HFF-Myc (cell line): Measurements from ENCODE around the gene GSK3B.

ENCODE experiments used
- DNase-seq: peaks from one replicate; pipeline ENCODE4 v3.0.0-alpha.2; 2011; ENCODE audit warnings: low read depth; ENCODE audit errors: extremely low read depth
- H3K4me3 ChIP-seq: replicated peaks from 2 replicates; pipeline ENCODE4 v1.5.1; 2011; ENCODE audit warnings: low read depth, mild to moderate bottlenecking, control low read depth, low read length
- CTCF ChIP-seq: IDR thresholded peaks from 2 replicates; pipeline ENCODE4 v1.5.1; 2012; ENCODE audit warnings: mild to moderate bottlenecking, low read depth, low read length, control low read depth; ENCODE audit errors: missing control alignments

Gene GSK3B

GRCh38 chr3:119912220-119912619, 182.0 kb downstream of the GSK3B start:
- TF ChIP-seq CTCF, result no peak
- H3K4me3 ChIP-seq, result no peak overlapping the region
- DNase-seq, result no peak

GRCh38 chr3:119911748-119912147, 182.5 kb downstream of the GSK3B start:
- no peak for TF ChIP-seq CTCF
- DNase-seq, result no peak

GRCh38 chr3:119902061-119902460, 192.2 kb downstream of the GSK3B start:
- TF ChIP-seq CTCF, result no peak
- H3K4me3 ChIP-seq, result no peak overlapping the region
- DNase-seq, result no peak

More at GRCh38 chr3:119911748-119912147, 182.5 kb downstream of the GSK3B start:
- no peak overlapping the region for H3K4me3 ChIP-seq

- no peak overlapping the region for H3K4me3 ChIP-seq
- DNase-seq, result no peak
- no peak for TF ChIP-seq CTCF
Observed at GRCh38 chr3:119901148-119901547, 193.1 kb downstream of the GSK3B start.

GRCh38 chr3:119899192-119899511, 195.1 kb downstream of the GSK3B start:
- DNase-seq, result no peak
- no peak for TF ChIP-seq CTCF
- no peak overlapping the region for H3K4me3 ChIP-seq

GRCh38 chr3:119898478-119899191, 195.6 kb downstream of the GSK3B start:
- DNase-seq, result no peak
- H3K4me3 ChIP-seq, result no peak overlapping the region
- TF ChIP-seq CTCF, result no peak

- no peak for TF ChIP-seq CTCF
- no peak overlapping the region for H3K4me3 ChIP-seq
- no peak for DNase-seq
Observed at GRCh38 chr3:119894195-119894594, 200.1 kb downstream of the GSK3B start.
